Embryonic facial prominence (tissue), 1 donor: ENCODE data around the gene UCP2.

ENCODE experiments used
- DNase-seq: peaks from one replicate; pipeline ENCODE4 v3.0.0-alpha.2; 2016; ENCODE audit errors: extremely low spot score

UCP2 gene

GRCh38 chr11:73971175-73971719, 11.4 kb downstream of the UCP2 start:
- no peak for DNase-seq

- no peak for DNase-seq
Observed at GRCh38 chr11:73969991-73970800, 12.4 kb downstream of the UCP2 start.

DNA sequence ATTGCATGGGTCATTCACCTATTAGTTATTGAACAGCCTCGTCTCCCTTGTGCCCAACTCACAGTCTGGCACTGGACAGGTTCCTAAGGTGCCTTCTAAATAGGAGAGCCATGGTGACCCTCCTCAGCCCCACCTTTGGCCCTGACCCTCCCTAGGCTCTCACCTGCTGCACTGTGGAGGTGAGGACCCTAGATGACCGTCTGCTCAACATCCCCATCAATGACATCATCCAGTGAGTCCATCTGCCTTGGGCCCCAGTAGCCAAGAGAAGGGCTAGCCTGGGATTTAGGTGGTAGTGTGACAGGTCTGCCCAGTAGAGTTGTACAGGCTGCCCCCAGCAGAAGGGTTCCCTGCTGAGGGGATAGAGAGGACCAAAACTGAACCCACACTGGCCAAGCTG, 13.6 kb downstream of the UCP2 start:
- no peak for DNase-seq

- no peak for DNase-seq
Observed at GRCh38 chr11:73968356-73968966, 14.2 kb downstream of the UCP2 start.

DNA sequence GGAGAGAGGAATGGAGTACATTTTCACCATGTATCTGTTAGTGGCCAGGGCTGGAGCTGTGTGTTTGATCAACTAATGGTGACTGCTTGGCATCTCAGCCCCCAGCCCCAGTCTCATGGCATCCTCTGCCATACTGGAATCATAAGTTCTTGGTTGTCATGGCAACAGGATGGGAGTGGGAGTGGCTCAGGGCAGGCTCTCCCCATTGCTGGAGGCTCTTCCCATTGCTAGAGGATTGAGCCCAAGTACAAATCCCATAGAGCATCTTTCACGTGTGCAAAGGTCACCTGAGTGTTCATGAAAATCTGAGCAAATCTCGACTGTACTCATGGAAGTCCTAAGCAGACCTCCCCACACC, 16.9 kb downstream of the UCP2 start:
- DNase-seq: no peak

DNA sequence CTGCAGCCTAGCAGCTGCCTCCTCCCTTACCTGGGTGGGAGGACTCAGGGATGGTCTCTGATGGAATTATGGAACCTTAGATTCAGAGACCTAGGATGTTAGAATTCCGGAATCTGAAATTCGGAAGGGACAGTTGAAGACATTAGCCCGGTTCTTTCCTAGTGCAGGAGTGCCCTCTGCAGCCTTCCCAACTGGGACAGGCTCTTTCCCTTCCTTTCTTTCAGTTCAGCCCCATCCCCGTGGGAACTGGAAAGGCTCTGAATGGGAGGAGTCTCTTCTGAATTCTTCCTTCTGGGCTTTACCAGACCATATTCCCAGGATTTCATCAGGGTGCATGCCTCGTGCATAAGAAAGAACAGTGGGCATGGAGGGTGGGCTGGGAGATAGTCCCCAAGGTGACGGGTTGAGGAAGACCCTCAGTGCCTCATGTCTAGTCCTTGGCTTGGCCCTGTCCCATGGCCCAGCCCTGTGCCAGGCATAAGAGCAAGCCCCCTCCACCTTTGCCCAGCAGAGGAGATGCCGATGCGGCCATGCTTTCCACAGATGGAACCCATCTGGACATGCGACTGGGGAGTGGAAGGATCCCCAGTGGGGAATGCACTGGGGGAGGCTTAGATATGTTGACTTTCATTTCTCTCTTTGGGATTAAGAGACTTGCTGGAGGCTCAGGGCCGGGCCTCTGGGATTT, 17.4 kb downstream of the UCP2 start:
- no peak for DNase-seq

- no peak for DNase-seq
Observed at GRCh38 chr11:73963861-73964260, 18.8 kb downstream of the UCP2 start.

- no peak for DNase-seq
Observed at GRCh38 chr11:73962101-73962705, 20.4 kb downstream of the UCP2 start.

DNA sequence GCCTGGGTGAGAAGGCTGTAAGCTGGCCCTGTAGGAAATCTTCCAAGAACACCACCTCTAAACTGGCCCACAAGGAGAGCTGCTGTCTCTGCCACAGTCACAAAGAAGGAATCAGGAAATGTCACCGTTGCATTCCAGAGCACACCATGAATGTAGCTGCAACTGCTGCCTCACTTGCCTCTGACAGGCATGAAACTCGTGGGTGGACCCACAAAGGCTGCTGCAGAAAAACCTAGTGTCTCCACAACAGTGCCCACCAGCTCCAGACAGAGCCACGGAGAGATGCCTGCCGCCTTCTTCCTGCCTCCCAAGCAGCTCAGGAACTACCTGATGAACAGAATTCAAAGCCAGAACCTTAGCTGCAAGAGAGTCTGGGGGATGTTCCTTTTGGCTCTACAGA, 21.3 kb downstream of the UCP2 start:
- no peak for DNase-seq

- no peak for DNase-seq
Observed at GRCh38 chr11:73958521-73959141, 24.0 kb downstream of the UCP2 start.

GRCh38 chr11:73957654-73958361, 24.8 kb downstream of the UCP2 start:
- DNase-seq: no peak

- DNase-seq: no peak
Observed at GRCh38 chr11:73956876-73957653, 25.6 kb downstream of the UCP2 start.

GRCh38 chr11:73951797-73952196, 30.8 kb downstream of the UCP2 start:
- DNase-seq: no peak

DNA sequence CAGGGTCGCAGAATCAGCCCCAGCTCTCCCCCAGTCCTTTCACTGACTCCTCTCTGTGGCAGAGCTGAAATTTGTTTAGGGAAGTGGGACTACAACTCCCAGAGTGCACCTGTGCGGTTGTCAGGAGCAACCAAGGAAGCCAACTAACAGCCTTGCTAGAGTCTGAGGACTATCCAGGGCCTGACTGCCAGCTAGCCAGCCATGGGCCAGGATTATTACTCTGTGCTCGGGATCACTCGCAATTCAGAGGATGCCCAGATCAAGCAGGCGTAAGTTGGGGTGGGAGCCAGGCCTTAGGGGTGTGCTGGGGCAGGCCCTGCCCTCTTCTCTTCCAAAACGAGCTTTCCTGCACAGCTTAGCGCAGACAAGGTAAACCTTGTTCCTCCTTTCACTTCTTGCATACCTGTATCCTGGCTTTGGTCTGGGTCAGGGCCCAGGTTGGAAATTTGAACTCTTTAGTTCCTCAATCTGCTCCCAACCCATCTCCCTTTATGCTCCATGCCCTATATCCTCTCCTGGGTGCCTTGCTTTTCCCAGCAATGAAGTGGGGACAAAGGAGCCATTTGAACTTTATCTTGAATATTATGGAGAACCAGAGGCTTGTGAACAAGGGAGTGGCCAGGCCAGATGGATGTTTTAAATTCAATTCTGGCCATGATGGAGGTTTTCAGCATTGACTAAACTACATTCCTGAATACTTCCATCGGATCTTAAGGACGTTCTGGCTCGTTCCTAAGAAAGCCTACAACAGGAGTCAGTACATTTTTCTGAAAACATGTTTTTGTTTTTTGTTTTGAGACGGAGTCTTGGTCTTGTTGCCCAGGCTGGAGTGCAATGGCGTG, 31.6 kb downstream of the UCP2 start, which contains the start of gene DNAJB13:
Gene DNAJB13, plus strand, starts transcription at position 158 of the 842 bp plus-strand sequence. Its CDS starts 44 bp downstream, at position 202.
- no peak for DNase-seq

- no peak for DNase-seq
Observed at GRCh38 chr11:73949912-73950311, 32.7 kb downstream of the UCP2 start.

DNA sequence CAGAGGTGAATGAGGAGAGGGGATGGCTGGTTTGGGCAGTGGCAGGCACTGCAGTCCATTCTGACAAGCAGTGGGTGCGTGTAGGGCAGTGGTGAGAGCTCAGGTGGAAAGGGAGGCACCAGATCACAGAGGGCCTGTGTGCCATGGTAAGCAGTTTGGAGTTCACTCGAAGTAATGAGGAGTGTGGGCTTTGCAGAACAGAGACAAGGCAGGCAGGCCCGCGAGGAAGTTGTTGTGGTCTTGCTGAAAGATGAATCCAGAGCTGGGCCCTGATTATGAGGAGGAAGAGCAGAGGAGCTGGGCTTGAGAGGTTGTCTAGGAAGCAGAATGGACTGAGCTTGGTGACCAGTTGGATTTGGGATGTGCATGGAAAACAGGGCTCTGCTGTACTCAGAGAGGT, 33.4 kb downstream of the UCP2 start:
- DNase-seq: no peak

GRCh38 chr11:73946798-73947458, 35.7 kb downstream of the UCP2 start:
- no peak for DNase-seq

DNA sequence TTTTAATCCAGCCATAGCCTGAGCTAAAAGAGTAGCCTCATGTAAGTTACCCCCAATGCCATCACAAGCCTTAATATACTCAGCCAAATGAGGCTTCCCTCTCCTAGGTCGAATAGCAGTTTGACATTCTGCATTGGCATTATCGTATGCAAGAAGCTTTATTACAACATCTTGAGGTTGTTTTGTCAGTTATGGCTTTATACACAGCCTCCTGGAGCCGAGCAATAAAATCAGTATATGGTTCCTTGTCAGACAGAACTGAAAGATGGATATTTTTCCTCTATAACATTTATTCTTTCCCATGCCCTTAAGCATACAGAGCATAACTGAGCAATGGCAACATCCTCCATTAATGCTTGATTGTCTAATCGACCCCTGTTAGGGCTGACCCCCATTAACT, 37.2 kb downstream of the UCP2 start:
- DNase-seq: no peak

- no peak for DNase-seq
Observed at GRCh38 chr11:73944901-73945300, 37.7 kb downstream of the UCP2 start.
